ENCODE results near the gene TREML2. TPM values are rescaled to one million over a fixed set of nuclear protein-coding genes. Genes with fewer than 3 reads are reported as not detected.

TREML2 gene
- total RNA-seq, 1 experiment from 2014 or later, result not detected

- TF ChIP-seq ZNF274 (IDR thresholded peaks at IDR 0.05; ENCODE audit: low read depth, low read length) (no peak), CTCF (IDR thresholded peaks at IDR 0.05 in 2 of 3, conservative IDR thresholded peaks at IDR 0.05 in 1 of 3; ENCODE audit: borderline replicate concordance in 1 of 3, insufficient read depth in 1 of 3, low read depth in 2 of 3, low read length in 2 of 3) (no peak), CBX3 (IDR thresholded peaks at IDR 0.05; ENCODE audit: low read depth) (no peak), SRF (IDR thresholded peaks at IDR 0.05; ENCODE audit: low read depth) (no peak), RAD21 (IDR thresholded peaks at IDR 0.05; ENCODE audit: low read depth) (no peak)
Measured at GRCh38 chr6:41247882-41248705, 47.1 kb upstream of the TREML2 start (continued).

- CTCF ChIA-PET, result no interaction called here
- no peak overlapping the region for H3K4me2 ChIP-seq (ENCODE audit: low read length)
- intact Hi-C loops (cut with micrococcal nuclease), result no loop called here
- TF ChIP-seq EZH2phosphoT487 (IDR thresholded peaks at IDR 0.05; ENCODE audit: borderline replicate concordance) (no peak), ZNF274 (IDR thresholded peaks at IDR 0.05; ENCODE audit: low read depth, low read length) (no peak), CBX3 (IDR thresholded peaks at IDR 0.05; ENCODE audit: low read depth) (no peak), JUND (IDR thresholded peaks at IDR 0.05) (no peak), ATF3 (IDR thresholded peaks at IDR 0.05) (no peak), ZFX (IDR thresholded peaks at IDR 0.05) (no peak), YY1 (IDR thresholded peaks at IDR 0.05; ENCODE audit: extremely low read depth, insufficient replicate concordance, low read depth, low read length) (no peak), CTCF (IDR thresholded peaks at IDR 0.05 in 2 of 3, conservative IDR thresholded peaks at IDR 0.05 in 1 of 3; ENCODE audit: borderline replicate concordance in 1 of 3, insufficient read depth in 1 of 3, low read depth in 2 of 3, low read length in 2 of 3) (no peak), FOSL1 (IDR thresholded peaks at IDR 0.05; ENCODE audit: low read depth) (no peak), MAX (IDR thresholded peaks at IDR 0.05) (no peak), EGR1 (IDR thresholded peaks at IDR 0.05; ENCODE audit: low read depth) (no peak), SIN3A (IDR thresholded peaks at IDR 0.05; ENCODE audit: low read depth) (no peak), POLR2A (IDR thresholded peaks at IDR 0.05; ENCODE audit: borderline replicate concordance, extremely low read depth, insufficient read depth, insufficient read length) (no peak), ZBTB33 (IDR thresholded peaks at IDR 0.05; ENCODE audit: extremely low read depth, insufficient replicate concordance, low read length) (no peak), SP1 (IDR thresholded peaks at IDR 0.05; ENCODE audit: low read depth) (no peak), EZH2 (IDR thresholded peaks at IDR 0.05) (no peak)
Measured at GRCh38 chr6:41247288-41247865, 46.4 kb upstream of the TREML2 start.

More at GRCh38 chr6:41247288-41247865, 46.4 kb upstream of the TREML2 start:
- H3K27me3 ChIP-seq (ENCODE audit: insufficient read depth, low read length), result peaks cover 16% of the 10 kb centered on the region; the same call in 1 of the 2 replicates
- no peaks in the 10 kb centered on the region for H3K4me1 ChIP-seq (ENCODE audit: control insufficient read depth in 1 of 2, insufficient read depth in 2 of 2, low read length in 2 of 2)
- no peaks in the 10 kb centered on the region for H3K9me3 ChIP-seq (ENCODE audit: control insufficient read depth in 1 of 2, insufficient read depth in 1 of 2, low read depth in 1 of 2, low read length in 2 of 2)
- DNase-seq (ENCODE audit: low read depth, low spot score) (no peak), ATAC-seq (no peak)
- H3K9ac ChIP-seq (ENCODE audit: low read length), result no peak overlapping the region
- POLR2A ChIA-PET, result no interaction called here
- no peaks in the 10 kb centered on the region for H4K20me1 ChIP-seq (ENCODE audit: insufficient read depth)
- H3K79me2 ChIP-seq (ENCODE audit: insufficient read depth, low read length), result no peaks in the 10 kb centered on the region
- BruUV-seq (replicated peaks), result no TSS peak
- no peaks in the 10 kb centered on the region for H3K36me3 ChIP-seq (ENCODE audit: control insufficient read depth in 1 of 2, insufficient read depth in 2 of 2, low read length in 2 of 2)
- H3K4me3 ChIP-seq (replicated peaks in 1 of 2; ENCODE audit: low read depth in 1 of 2, low read length in 2 of 2), result no peak overlapping the region
- H2AFZ ChIP-seq (ENCODE audit: low read depth, low read length, poor library complexity, severe bottlenecking), result no peak overlapping the region
- RAD21 ChIA-PET (ENCODE audit: low non-redundant PET in 1 of 2, low total read pairs in 2 of 2, uncharacterized antibody in 2 of 2, unreplicated experiment in 2 of 2), result no interaction called here
- no peak overlapping the region for H3K27ac ChIP-seq (ENCODE audit: low read depth, low read length)
- no peaks in the 10 kb centered on the region for H3K9me2 ChIP-seq (ENCODE audit: insufficient read depth)
